HepG2 (cell line): ENCODE results near the gene ZNF227. TPM values are rescaled to one million over a fixed set of nuclear protein-coding genes. Genes with fewer than 3 reads are reported as not detected.

Experiments
- EHMT2 ChIP-seq: fragments of 200-600 bp; sonication (generic); IDR thresholded peaks from 2 replicates; pipeline ENCODE4 v1.7.0; 2017; ENCODE audit warnings: antibody characterized with exemption, low read depth, low read length, borderline replicate concordance
- FUBP1 ChIP-seq: sonication (generic); formaldehyde crosslinking; IDR thresholded peaks from 2 replicates; pipeline ENCODE4 v1.5.1; 2020; ENCODE audit warnings: missing genetic modification reagents, mild to moderate bottlenecking, borderline replicate concordance
- GTF3A ChIP-seq: sonication (generic); formaldehyde crosslinking; conservative IDR thresholded peaks from 2 replicates; pipeline ENCODE4 v1.4.0; 2020; ENCODE audit warnings: mild to moderate bottlenecking, missing genetic modification reagents
- MLXIP ChIP-seq: sonication (generic); formaldehyde crosslinking; IDR thresholded peaks from 2 replicates; pipeline ENCODE4 v1.9.0; 2021; ENCODE audit warnings: missing genetic modification reagents, borderline replicate concordance
- NR0B2 ChIP-seq: sonication (generic); formaldehyde crosslinking; IDR thresholded peaks from 2 replicates; pipeline ENCODE4 v1.4.0; 2020; ENCODE audit warnings: mild to moderate bottlenecking, missing genetic modification reagents
- NR2F2 ChIP-seq: IDR thresholded peaks from 2 replicates; pipeline ENCODE4 v1.6.1; 2012; ENCODE audit warnings: low read depth, inconsistent platforms, borderline replicate concordance
- NR2F6 ChIP-seq, 2 experiments: IDR thresholded peaks; 2 replicates each; pipeline ENCODE4 v1.6.1; 2016; ENCODE audit warnings: antibody characterized with exemption in 1 of 2, mild to moderate bottlenecking in 1 of 2
- PCBP1 ChIP-seq: fragments of 200-400 bp; formaldehyde crosslinking; IDR thresholded peaks from 2 replicates; pipeline ENCODE4 v1.6.1; 2017; ENCODE audit warnings: mild to moderate bottlenecking, low read depth, low read length, borderline replicate concordance
- SKI ChIP-seq: fragments of 450-650 bp; IDR thresholded peaks from one replicate; pipeline ENCODE4 v1.6.1; 2018; ENCODE audit warnings: mild to moderate bottlenecking; ENCODE audit not compliant: partially characterized antibody
- SNAPC2 ChIP-seq: sonication (generic); formaldehyde crosslinking; IDR thresholded peaks from 2 replicates; pipeline ENCODE4 v1.8.1; 2022; ENCODE audit warnings: mild to moderate bottlenecking, missing genetic modification reagents
- SUZ12 ChIP-seq: fragments of 150-350 bp; IDR thresholded peaks from 2 replicates; pipeline ENCODE4 v1.6.1; 2014; ENCODE audit warnings: low read depth, low read length
- TFAP4 ChIP-seq: sonication (generic); IDR thresholded peaks from 2 replicates; pipeline ENCODE4 v1.6.1; 2016; ENCODE audit warnings: low read depth, borderline replicate concordance
- ZNF280D ChIP-seq: sonication (generic); formaldehyde crosslinking; IDR thresholded peaks from 2 replicates; pipeline ENCODE4 v1.5.1; 2020; ENCODE audit warnings: mild to moderate bottlenecking, missing genetic modification reagents
- ZNF441 ChIP-seq: sonication (generic); formaldehyde crosslinking; IDR thresholded peaks from 2 replicates; pipeline ENCODE4 v1.7.0; 2021; ENCODE audit warnings: missing genetic modification reagents, borderline replicate concordance
- ZNF572 ChIP-seq: sonication (generic); formaldehyde crosslinking; IDR thresholded peaks from 2 replicates; pipeline ENCODE4 v1.5.1; 2020; ENCODE audit warnings: mild to moderate bottlenecking, missing genetic modification reagents
- ZNF605 ChIP-seq: sonication (generic); formaldehyde crosslinking; IDR thresholded peaks from 2 replicates; pipeline ENCODE4 v1.8.0; 2022; ENCODE audit warnings: mild to moderate bottlenecking, missing genetic modification reagents
- ZNF614 ChIP-seq: IDR thresholded peaks from 2 replicates; pipeline ENCODE4 v1.6.1; 2018; ENCODE audit warnings: missing biosample characterization, missing genetic modification reagents, inconsistent platforms, borderline replicate concordance
- ZNF792 ChIP-seq: IDR thresholded peaks from 2 replicates; pipeline ENCODE4 v1.6.1; 2016
- ZSCAN31 ChIP-seq: sonication (generic); formaldehyde crosslinking; IDR thresholded peaks from 2 replicates; pipeline ENCODE4 v1.5.0; 2020; ENCODE audit warnings: low read depth, mild to moderate bottlenecking, missing genetic modification reagents
- polyA plus RNA-seq, 8 experiments: library from polyadenylated mRNA; depleted of rRNA in 3 of 8; stranded (reverse) in 7 of 8; unstranded in 1 of 8; fragments of >200 nt; fragmentation: Illumina TruSeq in 4 of 8; extraction: Trizol in 4 of 8; gene quantifications; 2 replicates each; pipeline versions ENCODE4 v1.2.1 to v1.2.3, GENCODE V29; 2011 to 2016; ENCODE audit warnings: low read depth in 4 of 8, missing spikeins in 1 of 8, mixed read lengths in 1 of 8; ENCODE audit not compliant: insufficient read depth in 1 of 8
- total RNA-seq, 5 experiments: library from RNA; depleted of rRNA; stranded (reverse); fragments of >200 nt; fragmentation: Illumina TruSeq; extraction: Trizol; gene quantifications; 2 replicates each; pipeline ENCODE4 v1.2.3, GENCODE V29; 2016; ENCODE audit warnings: low read depth in 1 of 5

The ZNF227 gene
- total and polyA plus RNA-seq, 2 of the 13 experiments (the other 11 are each of a cell fraction or from before 2014, with no cell fraction given) = 3.1 to 16.8 TPM

GRCh38 chr19:44164673-44165512 is 47.4 kb upstream of the ZNF227 start, which contains the start of gene ZNF226 (continued):
- TF ChIP-seq FUBP1 (no peak), ZNF792 (CRISPR knock-in tag) (peak; percentile 61; the same call in 1 of the 2 replicates), PCBP1 (no peak), ZNF572 (CRISPR knock-in tag) (peak; percentile 73; the same call in 1 of the 2 replicates), ZNF280D (CRISPR knock-in tag) (peak; percentile 49; the same call in 1 of the 2 replicates), ZNF441 (CRISPR knock-in tag) (peak; percentile 100), SKI (no peak), ZNF605 (CRISPR knock-in tag) (peak; percentile 50; the same call in 1 of the 2 replicates), GTF3A (CRISPR knock-in tag) (no peak), TFAP4 (peak; percentile 79; the same call in 1 of the 2 replicates), EHMT2 (peak; percentile 41; the same call in 1 of the 2 replicates), NR2F6 (IDR thresholded peaks at IDR 0.05) (no peak), NR2F6 (CRISPR knock-in tag; IDR thresholded peaks at IDR 0.05) (peak; percentile 33; the same call in 1 of the 2 replicates), SUZ12 (peak; percentile 77), NR0B2 (no peak), NR2F2 (no peak), SNAPC2 (CRISPR knock-in tag) (peak; percentile 68; the same call in 1 of the 2 replicates), ZNF614 (CRISPR knock-in tag) (no peak), ZSCAN31 (no peak), MLXIP (CRISPR knock-in tag) (no peak)
